Small intestine (tissue), 7 donors: ENCODE results near the gene CASKIN2. TPM values are rescaled to one million over a fixed set of nuclear protein-coding genes. Genes with fewer than 3 reads are reported as not detected.

Experiments
- DNase-seq, 2 donors: peaks; one replicate each; pipeline versions ENCODE4 v3.0.0 to v3.0.0-alpha.2; 2013
- FAIRE-seq: peaks from 2 replicates; lab custom pipeline; 2012; peaks lifted over from hg19 to GRCh38; lab: Jason Lieb, UNC
- H3K27ac ChIP-seq, 3 donors: one replicate each; pipeline ENCODE4 v1.5.1; 2013; ENCODE audit warnings: low read length in 2 of 3, mild to moderate bottlenecking in 2 of 3, control low read depth in 1 of 3, inconsistent platforms in 1 of 3, low read depth in 1 of 3, moderate library complexity in 1 of 3
- H3K27me3 ChIP-seq, 3 donors: one replicate each; pipeline ENCODE4 v1.6.1; 2013; ENCODE audit warnings: low read length in 3 of 3, inconsistent platforms in 1 of 3; ENCODE audit not compliant: control insufficient read depth in 3 of 3, insufficient read depth in 3 of 3
- H3K36me3 ChIP-seq, 3 donors: one replicate each; pipeline ENCODE4 v1.6.1; 2013; ENCODE audit warnings: low read length in 3 of 3, inconsistent platforms in 1 of 3, low read depth in 1 of 3, mild to moderate bottlenecking in 1 of 3, moderate library complexity in 1 of 3; ENCODE audit not compliant: control insufficient read depth in 3 of 3, insufficient read depth in 2 of 3
- H3K4me1 ChIP-seq, 3 donors: one replicate each; pipeline ENCODE4 v1.6.1; 2013; ENCODE audit warnings: low read length in 2 of 3, inconsistent platforms in 1 of 3, low read depth in 1 of 3, mild to moderate bottlenecking in 1 of 3, moderate library complexity in 1 of 3; ENCODE audit not compliant: control insufficient read depth in 3 of 3, insufficient read depth in 2 of 3
- H3K4me3 ChIP-seq, 3 donors: one replicate each; pipeline ENCODE4 v1.5.1; 2013; ENCODE audit warnings: low read length in 3 of 3, control low read depth in 1 of 3, inconsistent platforms in 1 of 3, low read depth in 1 of 3, mild to moderate bottlenecking in 1 of 3, moderate library complexity in 1 of 3
- H3K9me3 ChIP-seq, 2 donors: one replicate each; pipeline ENCODE4 v1.6.1; 2013; ENCODE audit warnings: low read depth in 1 of 2, low read length in 1 of 2; ENCODE audit not compliant: control insufficient read depth in 2 of 2, insufficient read depth in 1 of 2
- WGBS, 3 donors: extraction: QIAGEN DNeasy Blood & Tissue Kit; methylation state at CpG; one replicate each; pipeline ENCODE4 v1.1.7; 2013; 5-methylcytosine and 5-hydroxymethylcytosine counted together
- polyA plus RNA-seq, 4 donors: library from polyadenylated mRNA; stranded (reverse) in 3 of 4; unstranded in 1 of 4; fragments of 200-250 nt in 3 of 4; fragments of 120-200 nt in 1 of 4; gene quantifications; one replicate each; pipeline versions ENCODE4 v1.2.1 to v1.2.3, GENCODE V29; 2013
- donor health status: healthy with polysubstance abuse.
- donor health status: control.
- donor health status: control.
- donor health status: Bipolar disorder and iron deficiency.
- donor health status: healthy.

The CASKIN2 gene
- polyA plus RNA-seq, 4 donors: 7.6 to 15.6 (median 10.9) TPM

GRCh38 chr17:75502072-75502720 lies 13.1 kb downstream of the CASKIN2 start:
- DNase-seq (no peak), FAIRE-seq (no peak)
- H3K4me1 ChIP-seq: peaks cover 0 to 12% (median 0%) of the 10 kb centered on the region in 3 donors
- peaks cover 10 to 99% (median 12%) of the 10 kb centered on the region in 3 donors for H3K36me3 ChIP-seq
- H3K27ac ChIP-seq: no peak overlapping the region
- H3K27me3 ChIP-seq: no peaks in the 10 kb centered on the region
- no peak overlapping the region for H3K4me3 ChIP-seq
- H3K9me3 ChIP-seq: no peaks in the 10 kb centered on the region
- 88 to 91% (median 89%) methylated on average over 38 to 40 of the region's 40 CpGs for WGBS, 3 donors

- FAIRE-seq: no peak
- no peak for DNase-seq
- Histone ChIP-seq H3K36me3 (peaks cover 8 to 98% (median 9%) of the 10 kb centered on the region in 3 donors), H3K4me3 (no peak overlapping the region), H3K9me3 (no peaks in the 10 kb centered on the region), H3K4me1 (peaks cover 0 to 8% (median 0%) of the 10 kb centered on the region in 3 donors), H3K27ac (no peak overlapping the region), H3K27me3 (no peaks in the 10 kb centered on the region)
- WGBS, 3 donors: 79 to 88% (median 86%) methylated on average over 21 of the region's 21 CpGs
These were observed 13.8 kb downstream of the CASKIN2 start for GRCh38 chr17:75501378-75502071.

GRCh38 chr17:75500419-75501216 lies 14.7 kb downstream of the CASKIN2 start:
- Histone ChIP-seq H3K9me3 (no peaks in the 10 kb centered on the region), H3K36me3 (peaks cover 6 to 98% (median 10%) of the 10 kb centered on the region in 3 donors), H3K27me3 (no peaks in the 10 kb centered on the region), H3K27ac (no peak overlapping the region), H3K4me3 (no peak overlapping the region), H3K4me1 (peaks cover 0 to 8% (median 0%) of the 10 kb centered on the region in 3 donors)
- FAIRE-seq (no peak), DNase-seq (no peak)
- 89 to 91% (median 91%) methylated on average over 17 of the region's 17 CpGs for WGBS, 3 donors

- WGBS, 3 donors: 71 to 82% (median 81%) methylated on average over 15 to 16 of the region's 16 CpGs
- DNase-seq: no peak
- no peaks in the 10 kb centered on the region for H3K9me3 ChIP-seq
- no peaks in the 10 kb centered on the region for H3K27me3 ChIP-seq
- H3K36me3 ChIP-seq: peaks cover 6 to 98% (median 14%) of the 10 kb centered on the region in 3 donors
- no peak overlapping the region for H3K4me3 ChIP-seq
- H3K27ac ChIP-seq: peak overlapping the region in 1 of 3 donors; percentile 12
- H3K4me1 ChIP-seq: peaks cover 0 to 2% (median 0%) of the 10 kb centered on the region in 3 donors
- no peak for FAIRE-seq
These were observed 15.9 kb downstream of the CASKIN2 start for GRCh38 chr17:75499313-75500022.

- Histone ChIP-seq H3K27me3 (no peaks in the 10 kb centered on the region), H3K9me3 (no peaks in the 10 kb centered on the region), H3K4me3 (no peak overlapping the region), H3K4me1 (no peaks in the 10 kb centered on the region), H3K27ac (no peak overlapping the region), H3K36me3 (peaks cover 6 to 98% (median 14%) of the 10 kb centered on the region in 3 donors)
- WGBS, 3 donors: 65 to 82% (median 75%) methylated on average over 16 of the region's 16 CpGs
- FAIRE-seq: no peak
- DNase-seq: no peak
These were observed 16.6 kb downstream of the CASKIN2 start for GRCh38 chr17:75498726-75499213.

GRCh38 chr17:75498039-75498725 lies 17.2 kb downstream of the CASKIN2 start:
- WGBS, 3 donors: 74 to 92% (median 83%) methylated on average over 21 of the region's 21 CpGs
- no peak overlapping the region for H3K4me3 ChIP-seq
- FAIRE-seq (no peak), DNase-seq (no peak)
- H3K27me3 ChIP-seq: no peaks in the 10 kb centered on the region
- no peak overlapping the region for H3K27ac ChIP-seq
- H3K9me3 ChIP-seq: no peaks in the 10 kb centered on the region
- H3K4me1 ChIP-seq: no peaks in the 10 kb centered on the region
- H3K36me3 ChIP-seq: peaks cover 6 to 98% (median 14%) of the 10 kb centered on the region in 3 donors

GRCh38 chr17:75496005-75496404 lies 19.3 kb downstream of the CASKIN2 start:
- Histone ChIP-seq H3K4me1 (no peaks in the 10 kb centered on the region), H3K27ac (no peak overlapping the region), H3K27me3 (no peaks in the 10 kb centered on the region), H3K4me3 (no peak overlapping the region), H3K9me3 (no peaks in the 10 kb centered on the region), H3K36me3 (peaks cover 6 to 98% (median 14%) of the 10 kb centered on the region in 3 donors)
- FAIRE-seq: no peak
- 92 to 94% (median 93%) methylated on average over 11 of the region's 11 CpGs for WGBS, 3 donors
- DNase-seq: no peak
